ENCODE data around the gene KCNJ6. TPM values are rescaled to one million over a fixed set of nuclear protein-coding genes. Genes with fewer than 3 reads are reported as not detected.

The KCNJ6 gene
- total RNA-seq, 1 donor from 2014 or later = 0.12 TPM

DNA sequence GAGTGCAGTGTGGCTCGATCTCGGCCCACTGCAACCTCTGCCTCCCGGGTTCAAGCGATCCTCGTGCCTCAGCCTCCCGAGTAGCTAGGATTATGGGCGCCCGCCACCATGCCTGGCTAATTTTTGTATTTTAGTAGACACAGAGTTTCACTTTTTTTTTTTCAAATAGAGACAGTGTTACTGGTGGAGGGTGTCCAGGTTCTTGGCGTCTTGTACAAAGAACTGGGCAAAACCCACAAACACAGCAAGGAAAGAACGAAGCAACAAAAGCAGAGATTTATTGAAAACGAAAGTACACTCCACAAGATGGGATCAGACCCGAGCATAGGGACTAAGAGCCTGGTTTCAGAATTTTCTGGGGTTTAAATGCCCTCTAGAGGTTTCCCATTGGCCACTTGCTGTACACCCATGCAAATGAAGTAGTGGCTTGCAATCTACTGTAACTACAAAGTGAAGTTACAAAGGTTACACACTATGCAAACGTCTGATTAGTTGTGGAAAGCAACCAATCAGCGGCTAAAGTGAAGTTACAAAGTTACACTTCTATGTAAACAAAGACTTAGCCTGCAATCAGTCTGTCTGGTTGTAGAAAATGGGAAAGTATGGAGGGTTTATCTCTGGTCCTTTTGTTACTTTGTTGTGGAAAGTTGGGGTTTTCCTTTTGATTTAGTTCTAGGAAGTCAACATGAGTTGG lies 350.6 kb downstream of the KCNJ6 start:
- DNase-seq (ENCODE audit: low spot score) = peak; percentile 35

GRCh38 chr21:37564924-37565529 lies 351.2 kb downstream of the KCNJ6 start:
- peak; percentile 14 for DNase-seq (ENCODE audit: low spot score)

- DNase-seq (ENCODE audit: low spot score) = peak; percentile 84
Observed at GRCh38 chr21:37564341-37564923, 351.8 kb downstream of the KCNJ6 start.

DNA sequence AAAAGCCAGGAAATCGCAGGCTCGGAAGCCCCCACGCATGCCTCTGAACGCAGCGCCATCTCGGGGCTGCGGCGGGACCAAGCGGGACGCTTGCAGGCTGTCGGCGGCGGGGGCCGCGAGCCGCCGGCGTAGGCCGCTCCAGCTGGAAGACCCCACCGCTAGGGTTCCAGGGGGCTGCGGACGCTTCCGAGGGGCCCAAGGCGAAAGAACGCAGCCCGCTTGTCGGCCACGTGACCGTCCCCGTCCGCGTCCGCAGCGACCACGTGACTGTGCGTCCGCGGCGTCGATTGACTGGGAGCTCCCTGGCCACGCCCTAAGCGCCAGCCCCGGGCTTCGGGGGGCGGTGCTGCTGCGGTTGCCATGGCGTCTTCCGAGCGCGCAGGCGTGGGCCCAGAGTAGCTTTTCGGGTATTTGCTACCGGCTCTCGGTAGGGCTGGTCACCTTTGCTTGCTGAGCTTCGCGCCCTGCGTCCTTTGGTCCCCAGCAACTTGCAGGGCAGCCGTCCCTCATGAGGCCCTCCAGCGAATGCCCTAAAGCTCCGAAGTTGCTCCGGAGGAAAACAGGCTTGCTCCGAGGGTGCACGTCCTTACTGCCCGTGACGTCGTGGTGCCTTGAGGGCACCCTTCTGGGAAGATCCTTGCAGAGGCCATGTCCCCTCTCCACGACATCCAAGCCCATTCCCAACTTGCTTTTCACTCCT lies 352.5 kb downstream of the KCNJ6 start:
- DNase-seq (ENCODE audit: low spot score) = peak; percentile 96

DNA sequence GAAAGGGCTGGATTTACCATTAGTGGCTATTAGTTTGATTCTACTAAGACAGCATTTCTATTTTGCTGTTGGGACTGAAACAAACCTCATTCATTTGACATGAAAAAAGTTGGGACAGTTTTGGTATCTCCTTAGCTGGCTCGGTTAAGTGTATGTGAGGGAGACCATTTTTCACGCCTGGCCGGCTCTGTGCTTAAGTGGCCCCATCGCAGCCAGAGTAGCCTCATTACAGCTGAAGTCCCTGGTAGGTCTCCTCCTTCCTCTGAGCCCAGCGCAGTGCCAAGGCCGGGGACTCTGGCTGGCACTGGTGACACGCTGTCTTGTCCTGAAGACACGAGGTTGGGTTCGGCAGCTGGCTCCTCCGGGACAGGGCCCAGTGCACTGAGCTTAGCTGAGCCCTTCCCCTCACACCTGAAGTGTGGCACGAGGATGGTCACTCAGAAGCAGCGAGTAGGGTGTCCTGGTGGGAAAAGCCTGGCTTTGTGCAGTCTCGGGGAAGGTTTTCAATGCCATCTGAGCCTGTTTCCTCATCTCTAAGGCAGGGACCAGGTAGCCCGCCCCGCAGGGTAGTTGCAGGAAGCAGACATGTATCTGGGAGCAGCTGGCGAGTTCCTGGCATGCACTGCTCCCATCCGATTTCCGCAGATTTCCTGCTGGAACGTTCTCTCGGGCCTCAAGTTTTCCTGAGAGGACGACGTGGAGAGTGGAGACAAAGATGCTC lies 353.2 kb downstream of the KCNJ6 start:
- DNase-seq (ENCODE audit: low spot score) = peak; percentile 24

DNA sequence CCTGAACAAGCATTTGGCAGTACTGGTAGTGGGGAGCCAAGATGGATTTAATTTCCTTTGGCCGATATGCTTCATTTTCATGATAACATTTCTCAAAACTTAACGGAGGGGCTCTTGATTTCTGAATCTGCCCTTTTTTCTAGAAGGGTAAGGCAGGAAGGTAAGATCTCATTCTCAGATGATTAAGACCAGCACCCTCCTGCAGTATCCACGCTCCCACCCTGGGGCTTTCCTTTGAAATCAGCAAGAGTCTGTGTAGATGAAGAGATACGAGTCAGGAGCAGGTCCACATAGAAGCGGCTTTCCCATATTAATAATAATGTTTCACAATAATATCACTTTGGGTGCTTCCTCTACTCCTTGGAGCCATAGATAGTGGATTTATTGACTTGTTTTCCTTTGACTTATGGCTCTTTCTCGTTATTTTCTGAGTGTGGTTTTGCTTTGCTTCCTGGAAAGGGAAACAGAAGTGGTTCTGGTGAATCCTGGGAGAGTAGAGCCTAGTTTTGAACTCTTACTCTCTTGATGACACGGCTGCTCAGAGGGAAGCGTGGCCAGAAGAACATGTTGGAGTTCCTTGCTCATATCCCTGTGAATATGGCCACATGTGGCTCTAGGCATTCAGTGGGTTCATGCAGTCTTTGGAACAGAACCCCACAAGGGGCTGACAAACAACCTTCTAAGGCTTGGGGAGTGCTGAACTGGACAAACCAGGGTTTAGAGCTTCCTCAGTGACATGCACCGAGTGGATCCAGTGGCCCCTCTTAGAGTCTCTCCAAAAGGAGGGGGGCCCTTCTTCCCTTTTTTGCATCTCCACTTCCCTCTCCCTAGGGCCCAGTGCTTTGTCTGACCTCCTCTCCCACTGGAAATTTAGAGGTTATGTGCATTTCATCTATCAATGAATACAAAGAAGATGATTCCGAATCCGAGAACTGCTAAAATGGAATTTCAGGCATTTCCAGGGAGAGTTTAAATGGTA lies 354.0 kb downstream of the KCNJ6 start:
- peak; percentile 6 for DNase-seq (ENCODE audit: low spot score)

GRCh38 chr21:37561506-37561905 lies 354.8 kb downstream of the KCNJ6 start:
- DNase-seq (ENCODE audit: low spot score) = peak; percentile 5

GRCh38 chr21:37560385-37560784 lies 355.9 kb downstream of the KCNJ6 start:
- DNase-seq (ENCODE audit: low spot score) = peak; percentile 2

- DNase-seq (ENCODE audit: low spot score) = no peak
Observed at GRCh38 chr21:37558676-37559211, 357.5 kb downstream of the KCNJ6 start.

Measured in mucosa of gallbladder (tissue), 1 donor.